Measurements from ENCODE around the gene LUZP1.

The LUZP1 gene

DNA sequence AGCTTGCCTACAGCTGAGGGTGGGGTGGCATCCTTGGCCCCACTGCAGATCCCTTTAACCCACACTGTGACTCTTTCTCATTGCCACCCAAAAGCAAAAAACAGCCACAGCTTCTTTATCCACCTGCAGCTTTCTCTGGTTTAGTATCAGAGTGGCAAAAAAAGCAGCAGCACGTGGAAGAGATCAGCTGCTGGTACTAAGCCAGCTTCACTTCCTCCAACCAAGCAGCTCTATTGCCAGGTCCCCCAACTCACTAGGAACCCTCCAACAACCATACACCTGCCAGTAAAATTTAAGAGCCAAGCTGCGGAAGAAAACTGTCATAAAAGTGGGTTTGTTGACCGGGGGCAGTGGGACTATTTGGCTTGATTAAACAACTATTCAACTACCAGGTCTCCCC, 83.0 kb downstream of the LUZP1 start:
- no peak overlapping the region for H3K4me2 ChIP-seq (ENCODE audit: low read length)
- H3K9ac ChIP-seq: no peak overlapping the region
- no peak overlapping the region for H2AFZ ChIP-seq
- no peaks in the 10 kb centered on the region for H3K79me2 ChIP-seq
- no peaks in the 10 kb centered on the region for H3K27me3 ChIP-seq (ENCODE audit: control insufficient read depth, insufficient read depth, low read length)
- no peaks in the 10 kb centered on the region for H3K9me3 ChIP-seq (ENCODE audit: control insufficient read depth, low read length)
- no peaks in the 10 kb centered on the region for H3K4me1 ChIP-seq
- TF ChIP-seq, protein P1, sequence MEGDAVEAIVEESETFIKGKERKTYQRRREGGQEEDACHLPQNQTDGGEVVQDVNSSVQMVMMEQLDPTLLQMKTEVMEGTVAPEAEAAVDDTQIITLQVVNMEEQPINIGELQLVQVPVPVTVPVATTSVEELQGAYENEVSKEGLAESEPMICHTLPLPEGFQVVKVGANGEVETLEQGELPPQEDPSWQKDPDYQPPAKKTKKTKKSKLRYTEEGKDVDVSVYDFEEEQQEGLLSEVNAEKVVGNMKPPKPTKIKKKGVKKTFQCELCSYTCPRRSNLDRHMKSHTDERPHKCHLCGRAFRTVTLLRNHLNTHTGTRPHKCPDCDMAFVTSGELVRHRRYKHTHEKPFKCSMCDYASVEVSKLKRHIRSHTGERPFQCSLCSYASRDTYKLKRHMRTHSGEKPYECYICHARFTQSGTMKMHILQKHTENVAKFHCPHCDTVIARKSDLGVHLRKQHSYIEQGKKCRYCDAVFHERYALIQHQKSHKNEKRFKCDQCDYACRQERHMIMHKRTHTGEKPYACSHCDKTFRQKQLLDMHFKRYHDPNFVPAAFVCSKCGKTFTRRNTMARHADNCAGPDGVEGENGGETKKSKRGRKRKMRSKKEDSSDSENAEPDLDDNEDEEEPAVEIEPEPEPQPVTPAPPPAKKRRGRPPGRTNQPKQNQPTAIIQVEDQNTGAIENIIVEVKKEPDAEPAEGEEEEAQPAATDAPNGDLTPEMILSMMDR (IDR thresholded peaks at IDR 0.05): no peak
- no peak overlapping the region for H3K4me3 ChIP-seq (ENCODE audit: low read depth, low read length)
- H3K36me3 ChIP-seq (ENCODE audit: control insufficient read depth, insufficient read depth, low read length): no peaks in the 10 kb centered on the region
- H3K27ac ChIP-seq: no peak overlapping the region

GRCh38 chr1:23084880-23085279, 83.8 kb downstream of the LUZP1 start:
- Histone ChIP-seq H3K4me1 (no peaks in the 10 kb centered on the region), H3K9ac (no peak overlapping the region), H3K4me2 (ENCODE audit: low read length) (no peak overlapping the region), H3K4me3 (ENCODE audit: low read depth, low read length) (no peak overlapping the region), H3K9me3 (ENCODE audit: control insufficient read depth, low read length) (no peaks in the 10 kb centered on the region), H3K27ac (no peak overlapping the region), H3K27me3 (ENCODE audit: control insufficient read depth, insufficient read depth, low read length) (no peaks in the 10 kb centered on the region), H3K36me3 (ENCODE audit: control insufficient read depth, insufficient read depth, low read length) (no peaks in the 10 kb centered on the region), H3K79me2 (no peaks in the 10 kb centered on the region), H2AFZ (no peak overlapping the region)
- TF ChIP-seq, protein P1 (IDR thresholded peaks at IDR 0.05): no peak

DNA sequence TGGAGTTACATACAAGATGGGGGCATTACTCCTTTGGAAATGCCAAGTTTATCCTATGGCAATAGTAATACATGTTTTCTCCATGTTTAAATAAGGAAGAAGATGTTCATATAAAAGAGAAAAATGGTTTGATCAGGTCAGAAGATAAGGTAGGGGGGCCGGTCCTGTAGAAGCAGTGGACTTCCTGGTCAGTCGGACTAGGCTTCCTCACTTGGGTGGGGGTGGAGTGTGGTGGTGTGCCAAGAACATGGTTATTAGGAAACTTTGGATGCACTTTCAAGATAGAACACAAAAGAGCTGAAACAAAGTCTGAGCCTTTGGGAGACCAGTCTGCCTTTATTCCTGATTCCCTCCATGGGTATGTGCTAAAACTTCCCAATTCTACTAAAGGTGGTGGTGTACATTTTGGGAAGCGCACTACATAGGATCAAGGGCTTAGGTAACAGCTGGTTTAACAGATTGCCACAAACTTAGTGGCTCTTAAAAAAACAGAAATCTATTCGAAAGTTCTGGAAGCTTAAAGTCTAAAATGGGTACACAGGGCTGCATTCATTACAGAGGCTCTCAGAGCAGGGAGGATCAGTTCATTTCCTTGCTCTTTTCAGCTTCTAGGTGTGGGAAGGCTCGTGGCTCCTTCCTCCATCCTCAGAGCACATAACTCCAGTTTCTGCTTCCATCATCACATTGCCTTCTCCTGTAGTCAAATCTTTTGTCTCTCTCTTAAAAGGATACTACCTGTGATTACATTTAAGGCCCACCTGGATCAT, 84.8 kb downstream of the LUZP1 start:
- H3K9ac ChIP-seq: no peak overlapping the region

GRCh38 chr1:23081376-23081775, 87.3 kb downstream of the LUZP1 start:
- H3K4me2 ChIP-seq (ENCODE audit: low read length): no peak overlapping the region
- no peak overlapping the region for H3K27ac ChIP-seq
- TF ChIP-seq, protein P1 (IDR thresholded peaks at IDR 0.05): peak; percentile 22
- H3K27me3 ChIP-seq (ENCODE audit: control insufficient read depth, insufficient read depth, low read length): no peaks in the 10 kb centered on the region
- H3K9me3 ChIP-seq (ENCODE audit: control insufficient read depth, low read length): no peaks in the 10 kb centered on the region
- H3K9ac ChIP-seq: no peak overlapping the region
- H3K36me3 ChIP-seq (ENCODE audit: control insufficient read depth, insufficient read depth, low read length): no peaks in the 10 kb centered on the region
- H2AFZ ChIP-seq: no peak overlapping the region
- no peaks in the 10 kb centered on the region for H3K79me2 ChIP-seq
- H3K4me1 ChIP-seq: no peaks in the 10 kb centered on the region
- no peak overlapping the region for H3K4me3 ChIP-seq (ENCODE audit: low read depth, low read length)

More for the DNA sequence above, 84.8 kb downstream of the LUZP1 start:
- no peak overlapping the region for H2AFZ ChIP-seq
- H3K4me1 ChIP-seq: no peaks in the 10 kb centered on the region
- H3K4me3 ChIP-seq (ENCODE audit: low read depth, low read length): no peak overlapping the region
- no peaks in the 10 kb centered on the region for H3K27me3 ChIP-seq (ENCODE audit: control insufficient read depth, insufficient read depth, low read length)
- H3K9me3 ChIP-seq (ENCODE audit: control insufficient read depth, low read length): no peaks in the 10 kb centered on the region
- H3K79me2 ChIP-seq: no peaks in the 10 kb centered on the region
- no peaks in the 10 kb centered on the region for H3K36me3 ChIP-seq (ENCODE audit: control insufficient read depth, insufficient read depth, low read length)
- TF ChIP-seq, protein P1 (IDR thresholded peaks at IDR 0.05): no peak
- no peak overlapping the region for H3K4me2 ChIP-seq (ENCODE audit: low read length)
- no peak overlapping the region for H3K27ac ChIP-seq

DNA sequence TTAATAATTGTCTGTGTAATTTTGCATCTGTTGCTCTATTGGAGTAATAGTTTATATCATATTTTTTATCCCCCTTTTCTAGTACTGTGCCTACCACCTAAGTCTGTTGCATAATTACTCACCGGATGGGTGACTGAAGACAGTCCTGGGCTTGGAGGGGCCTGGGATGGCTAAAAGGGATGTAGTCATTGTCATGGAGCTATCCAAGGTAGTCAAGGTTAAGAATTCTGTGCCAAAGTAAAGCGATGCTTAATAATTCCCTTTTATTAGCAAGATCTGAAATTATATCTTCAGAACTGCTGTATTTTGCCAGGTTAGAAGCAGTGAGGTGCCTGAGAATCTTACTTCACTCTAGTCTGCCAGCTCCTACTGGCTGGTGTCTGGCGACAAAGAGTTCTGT, 87.8 kb downstream of the LUZP1 start:
- Histone ChIP-seq H2AFZ (no peak overlapping the region), H3K4me1 (no peaks in the 10 kb centered on the region), H3K27me3 (ENCODE audit: control insufficient read depth, insufficient read depth, low read length) (no peaks in the 10 kb centered on the region), H3K4me2 (ENCODE audit: low read length) (no peak overlapping the region), H3K9me3 (ENCODE audit: control insufficient read depth, low read length) (no peaks in the 10 kb centered on the region), H3K4me3 (ENCODE audit: low read depth, low read length) (no peak overlapping the region), H3K79me2 (no peaks in the 10 kb centered on the region), H3K9ac (no peak overlapping the region), H3K27ac (no peak overlapping the region), H3K36me3 (ENCODE audit: control insufficient read depth, insufficient read depth, low read length) (no peaks in the 10 kb centered on the region)
- TF ChIP-seq, protein P1 (IDR thresholded peaks at IDR 0.05): no peak
